Ovary (tissue), 9 donors: ENCODE results near the gene DNTTIP2. TPM values are rescaled to one million over a fixed set of nuclear protein-coding genes. Genes with fewer than 3 reads are reported as not detected.

Experiments used
- DNase-seq, 5 donors: peaks; one replicate each; pipeline ENCODE4 v3.0.0-alpha.2; 2019 to 2020
- H3K27ac ChIP-seq, 2 donors: fragments of 200-600 bp; one replicate each; pipeline versions ENCODE4 v1.5.1 to v1.8.0; 2019 to 2022
- H3K27me3 ChIP-seq: fragments of 200-600 bp; one replicate; pipeline ENCODE4 v1.8.0; 2022
- H3K36me3 ChIP-seq: fragments of 200-600 bp; sonication (generic); one replicate; pipeline ENCODE4 v1.5.1; 2019
- H3K4me1 ChIP-seq: one replicate; pipeline ENCODE4 v1.8.1; 2013; ENCODE audit warnings: mild to moderate bottlenecking, moderate library complexity; ENCODE audit not compliant: insufficient read depth
- H3K4me3 ChIP-seq: fragments of 200-600 bp; sonication (generic); one replicate; pipeline ENCODE4 v1.5.1; 2017
- H3K9me3 ChIP-seq, 2 donors: fragments of 200-600 bp in 1 of 2; sonication (generic) in 1 of 2; one replicate each; pipeline versions ENCODE4 v1.5.1 to v1.8.1; 2013 to 2019; ENCODE audit warnings: mild to moderate bottlenecking in 1 of 2, moderate library complexity in 1 of 2
- EP300 ChIP-seq: sonication (generic); formaldehyde crosslinking; IDR thresholded peaks from one replicate; pipeline ENCODE4 v1.6.1; 2017; ENCODE audit warnings: antibody characterized with exemption
- POLR2A ChIP-seq: fragments of 450-650 bp; IDR thresholded peaks from one replicate; pipeline ENCODE4 v1.6.1; 2017; ENCODE audit warnings: antibody characterized with exemption, mild to moderate bottlenecking, moderate library complexity
- WGBS, 3 donors: extraction: QIAGEN DNeasy Blood & Tissue Kit in 1 of 3; methylation state at CpG; one replicate each; pipeline versions ENCODE4 v1.1.5 to v1.1.7; 2013 to 2017; 5-methylcytosine and 5-hydroxymethylcytosine counted together
- intact Hi-C, 4 donors: fragments of 100-400 bp; cut with DNase I; formaldehyde crosslinking; loops; one replicate each; pipeline versions ENCODE4 v1.11.0 to v1.15.1; 2022 to 2023
- polyA plus RNA-seq, 2 donors: library from polyadenylated mRNA; stranded (reverse); fragments of 200-250 nt in 1 of 2; fragments of 350-450 nt in 1 of 2; fragmentation: Illumina TruSeq in 1 of 2; extraction: RNeasy Lipid Tissue Mini Kit (QIAGEN cat#74804) in 1 of 2; gene quantifications; one replicate each; pipeline ENCODE4 v1.2.3, GENCODE V29; 2013 to 2014
- total RNA-seq, 7 donors: library from RNA; depleted of rRNA in 2 of 7; stranded (reverse); fragments of >200 nt in 2 of 7; fragmentation: NEBNext Ultra II Directional in 3 of 7; extraction: Animal tissue kit (Norgen Biotek cat#: 25700) in 3 of 7; gene quantifications; one replicate each; pipeline versions ENCODE4 v1.1.0 to v1.2.4, GENCODE V29; 2016 to 2023
- TF ChIP-seq, protein P1 (sequence below), 3 donors: fragments of 450-650 bp in 2 of 3; fragments of 200-600 bp in 1 of 3; IDR thresholded peaks; one replicate each; pipeline versions ENCODE4 v1.5.1 to v1.8.0; 2016 to 2022; ENCODE audit warnings: antibody characterized with exemption in 3 of 3, mild to moderate bottlenecking in 1 of 3
- donor health status: DM: no; HTN: no; CAD: no; lungs with moderate emphysema.
- donor health status: DM: no; HTN: no; CAD: no.
- donor health status: Bipolar disorder and iron deficiency.
- donor health status: DM: yes; HTN: yes; CAD: no.
- donor health status: DM: no; HTN: no; CAD: no.
- donor health status: DM: yes; HTN: yes; CAD: no.

Gene DNTTIP2
- total and polyA plus RNA-seq, 9 donors = 17.8 to 60.0 (median 41.0) TPM

DNA sequence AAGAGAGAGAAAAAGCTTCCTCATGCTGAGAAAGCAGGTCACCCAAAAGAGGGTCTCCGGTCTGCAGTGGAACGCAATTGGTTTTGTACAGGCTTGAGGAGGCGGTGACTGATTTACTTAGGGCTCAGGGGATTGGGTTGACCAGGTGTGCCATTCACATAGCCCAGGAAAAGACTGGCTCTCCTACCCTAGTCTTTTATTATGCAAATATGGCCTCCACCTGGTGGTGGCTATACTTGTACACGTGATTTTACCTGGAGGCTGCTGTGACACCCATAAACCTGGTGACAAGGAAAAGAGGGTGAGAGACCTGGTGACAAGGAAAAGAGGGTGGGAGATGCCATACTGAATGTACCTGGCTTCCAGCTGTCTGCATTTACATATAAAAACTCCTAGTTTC is 49.9 kb downstream of the DNTTIP2 start:
- intact Hi-C loops = no loop called here
- DNase-seq = no peak
- H3K36me3 ChIP-seq = no peaks in the 10 kb centered on the region
- no peaks in the 10 kb centered on the region for H3K27me3 ChIP-seq
- H3K4me3 ChIP-seq = no peak overlapping the region
- H3K9me3 ChIP-seq = no peaks in the 10 kb centered on the region
- no peaks in the 10 kb centered on the region for H3K4me1 ChIP-seq
- no peak overlapping the region for H3K27ac ChIP-seq
- WGBS, 3 donors = 93 to 96% (median 95%) methylated on average over 4 of the region's 4 CpGs
- TF ChIP-seq POLR2A (no peak), EP300 (no peak)
- TF ChIP-seq, protein P1, sequence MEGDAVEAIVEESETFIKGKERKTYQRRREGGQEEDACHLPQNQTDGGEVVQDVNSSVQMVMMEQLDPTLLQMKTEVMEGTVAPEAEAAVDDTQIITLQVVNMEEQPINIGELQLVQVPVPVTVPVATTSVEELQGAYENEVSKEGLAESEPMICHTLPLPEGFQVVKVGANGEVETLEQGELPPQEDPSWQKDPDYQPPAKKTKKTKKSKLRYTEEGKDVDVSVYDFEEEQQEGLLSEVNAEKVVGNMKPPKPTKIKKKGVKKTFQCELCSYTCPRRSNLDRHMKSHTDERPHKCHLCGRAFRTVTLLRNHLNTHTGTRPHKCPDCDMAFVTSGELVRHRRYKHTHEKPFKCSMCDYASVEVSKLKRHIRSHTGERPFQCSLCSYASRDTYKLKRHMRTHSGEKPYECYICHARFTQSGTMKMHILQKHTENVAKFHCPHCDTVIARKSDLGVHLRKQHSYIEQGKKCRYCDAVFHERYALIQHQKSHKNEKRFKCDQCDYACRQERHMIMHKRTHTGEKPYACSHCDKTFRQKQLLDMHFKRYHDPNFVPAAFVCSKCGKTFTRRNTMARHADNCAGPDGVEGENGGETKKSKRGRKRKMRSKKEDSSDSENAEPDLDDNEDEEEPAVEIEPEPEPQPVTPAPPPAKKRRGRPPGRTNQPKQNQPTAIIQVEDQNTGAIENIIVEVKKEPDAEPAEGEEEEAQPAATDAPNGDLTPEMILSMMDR (IDR thresholded peaks at IDR 0.05) = no peak

DNA sequence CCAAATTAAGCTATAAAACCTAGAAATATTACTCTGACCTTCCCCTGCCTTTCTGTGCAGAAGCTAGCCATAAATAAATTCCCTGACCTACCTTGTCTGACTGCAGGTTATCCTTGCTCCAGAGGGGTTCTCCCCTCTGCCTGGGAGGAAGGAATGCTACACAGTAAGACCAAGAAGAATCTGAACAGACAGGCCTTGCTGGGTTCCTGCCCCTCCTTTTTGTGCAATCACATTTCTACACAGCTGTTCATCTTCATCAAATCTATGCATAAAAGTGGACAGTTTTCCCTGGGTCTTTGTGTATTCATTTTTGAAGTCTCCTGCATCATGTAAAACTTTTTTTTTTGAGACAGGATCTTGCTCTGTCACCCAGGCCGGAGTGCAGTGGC is 50.6 kb downstream of the DNTTIP2 start:
- Histone ChIP-seq H3K36me3 (no peaks in the 10 kb centered on the region), H3K27me3 (no peaks in the 10 kb centered on the region), H3K27ac (no peak overlapping the region), H3K4me3 (no peak overlapping the region), H3K4me1 (no peaks in the 10 kb centered on the region), H3K9me3 (no peaks in the 10 kb centered on the region)
- TF ChIP-seq EP300 (no peak), POLR2A (no peak)
- TF ChIP-seq, protein P1 (IDR thresholded peaks at IDR 0.05) = no peak
- intact Hi-C loops = no loop called here
- WGBS, 3 donors = 94 to 100% (median 97%) methylated on average over 1 of the region's 1 CpG
- no peak for DNase-seq

DNA sequence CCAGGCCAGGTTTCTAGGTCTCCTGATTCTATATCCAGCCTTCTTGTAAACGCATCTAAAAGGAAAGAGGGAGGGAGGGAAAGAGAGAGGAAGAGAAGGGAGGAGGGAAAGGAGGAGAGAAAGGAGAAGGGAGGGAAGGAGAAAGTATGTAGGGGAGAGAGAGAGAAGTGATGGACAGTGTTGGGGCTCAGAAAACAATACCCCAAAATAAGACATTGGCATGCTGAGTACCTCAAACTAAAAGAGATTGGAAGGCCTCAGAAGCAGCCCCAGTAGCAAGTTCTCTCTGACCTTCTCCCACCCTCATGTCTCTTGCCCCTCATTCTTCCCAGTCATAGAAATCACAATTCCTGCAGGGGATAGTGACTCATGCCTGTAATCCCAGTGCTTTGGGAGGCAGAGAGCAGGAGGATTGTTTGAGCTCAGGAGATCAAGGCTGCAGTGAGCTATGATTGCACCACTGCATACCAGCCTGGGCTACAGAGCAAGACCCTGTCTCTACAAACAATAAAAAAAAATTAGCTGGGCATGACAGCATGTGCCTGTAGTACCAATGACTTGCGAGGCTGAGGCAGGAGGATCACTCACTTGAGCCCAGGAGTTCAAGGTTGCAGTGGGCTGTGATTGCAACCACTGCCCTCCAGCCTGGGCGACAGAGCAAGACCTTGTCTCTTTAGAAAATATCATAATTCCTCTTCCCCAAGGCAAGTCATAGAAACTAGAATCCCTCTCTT is 51.2 kb downstream of the DNTTIP2 start:
- no peak for DNase-seq
- intact Hi-C loops = no loop called here
- no peak overlapping the region for H3K4me3 ChIP-seq
- H3K27ac ChIP-seq = no peak overlapping the region
- H3K9me3 ChIP-seq = no peaks in the 10 kb centered on the region
- no peaks in the 10 kb centered on the region for H3K27me3 ChIP-seq
- H3K36me3 ChIP-seq = no peaks in the 10 kb centered on the region
- 79 to 81% (median 81%) methylated on average over 3 of the region's 3 CpGs for WGBS, 3 donors
- H3K4me1 ChIP-seq = no peaks in the 10 kb centered on the region
- TF ChIP-seq, protein P1 (IDR thresholded peaks at IDR 0.05) = no peak
- TF ChIP-seq EP300 = no peak
- TF ChIP-seq POLR2A = no peak

DNA sequence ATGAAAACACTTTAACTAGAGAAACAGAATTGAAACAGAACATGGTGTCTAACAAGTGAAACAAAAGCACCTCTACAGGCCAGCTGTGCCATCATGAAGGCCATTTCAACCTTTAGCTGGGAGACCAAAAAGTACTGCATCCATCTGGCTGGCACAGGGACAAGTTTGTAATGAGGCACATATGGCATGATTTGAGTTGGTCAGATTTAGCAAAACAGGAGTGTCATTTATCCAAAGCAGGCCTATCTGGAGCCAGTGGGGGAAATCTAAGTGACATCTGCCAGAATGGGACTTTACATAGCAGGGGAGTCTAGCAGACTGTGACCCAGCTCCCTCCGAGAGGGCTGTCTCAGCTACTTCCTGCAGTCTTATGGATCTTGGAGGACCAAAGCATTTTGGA is 51.9 kb downstream of the DNTTIP2 start:
- intact Hi-C loops = no loop called here

More for the DNA sequence above, 51.9 kb downstream of the DNTTIP2 start:
- Histone ChIP-seq H3K27ac (no peak overlapping the region), H3K4me1 (no peaks in the 10 kb centered on the region), H3K36me3 (no peaks in the 10 kb centered on the region), H3K9me3 (no peaks in the 10 kb centered on the region), H3K4me3 (no peak overlapping the region), H3K27me3 (no peaks in the 10 kb centered on the region)
- no peak for DNase-seq
- WGBS, 3 donors = 89 to 93% (median 92%) methylated on average over 1 of the region's 1 CpG
- TF ChIP-seq POLR2A = no peak
- no peak for TF ChIP-seq EP300
- TF ChIP-seq, protein P1 (IDR thresholded peaks at IDR 0.05) = no peak
